Neutrophil (primary cell): ENCODE data around the gene HBA1.

ENCODE experiments used
- H3K27ac ChIP-seq: fragments of 200-600 bp; sonication (generic); 2 replicates; pipeline ENCODE4 v1.5.1; 2016; ENCODE audit warnings: mild to moderate bottlenecking, moderate library complexity
- H3K27me3 ChIP-seq: fragments of 200-600 bp; sonication (generic); 2 replicates; pipeline ENCODE4 v1.6.0; 2016; ENCODE audit warnings: mild to moderate bottlenecking
- H3K36me3 ChIP-seq: fragments of 200-600 bp; sonication (generic); 2 replicates; pipeline ENCODE4 v1.5.1; 2017
- H3K4me1 ChIP-seq, 2 experiments: fragments of 200-600 bp in 1 of 2; sonication (generic) in 1 of 2; 1 replicate in 1 of 2; 2 replicates in 1 of 2; pipeline versions ENCODE4 v1.5.1 to v1.6.1; 2013 to 2016; ENCODE audit warnings: low read depth in 1 of 2, low read length in 1 of 2, mild to moderate bottlenecking in 1 of 2, moderate library complexity in 1 of 2; ENCODE audit not compliant: control insufficient read depth in 1 of 2, insufficient read depth in 1 of 2
- H3K4me3 ChIP-seq, 2 experiments: fragments of 200-600 bp in 1 of 2; sonication (generic) in 1 of 2; 1 replicate in 1 of 2; 2 replicates in 1 of 2; pipeline ENCODE4 v1.5.1; 2013 to 2016; ENCODE audit warnings: low read depth in 1 of 2, low read length in 1 of 2, mild to moderate bottlenecking in 1 of 2, moderate library complexity in 1 of 2
- H3K9me3 ChIP-seq: fragments of 200-600 bp; sonication (generic); 2 replicates; pipeline ENCODE4 v1.5.1; 2016
- CTCF ChIP-seq: fragments of 200-600 bp; sonication (generic); IDR thresholded peaks from 2 replicates; pipeline ENCODE4 v1.5.1; 2016; ENCODE audit warnings: antibody characterized with exemption

The HBA1 gene

DNA sequence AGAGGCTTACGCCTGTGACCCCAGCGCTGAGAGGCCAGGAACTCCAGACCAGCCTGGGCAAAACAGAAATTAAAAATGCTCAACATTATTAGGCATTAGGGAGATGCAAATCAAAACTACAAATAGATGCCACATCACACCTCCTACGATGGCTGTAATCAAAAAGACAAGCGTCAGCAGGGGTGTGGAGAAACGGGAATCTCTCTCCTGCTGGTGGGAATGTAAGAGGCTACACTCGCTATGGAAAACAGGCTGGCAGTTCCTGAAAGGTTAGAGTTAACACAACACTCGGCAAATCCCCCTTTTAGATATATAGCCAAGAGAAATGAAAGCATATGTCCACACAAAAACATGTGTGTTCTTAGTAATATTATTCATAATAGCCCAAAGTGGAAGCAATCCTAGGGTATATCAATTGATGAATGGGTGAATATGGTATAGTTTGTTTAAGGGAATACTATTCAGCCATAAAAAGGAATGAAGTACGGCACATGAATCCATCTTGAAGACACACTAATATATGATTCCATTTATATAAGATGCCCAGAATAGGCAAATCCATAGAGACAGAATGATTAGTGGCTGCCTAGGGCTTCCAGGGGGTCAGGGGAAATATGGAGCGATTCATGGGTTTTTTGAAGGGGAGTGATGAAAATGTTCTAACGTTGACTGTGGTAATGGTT, 36.2 kb upstream of the HBA1 start:
- Histone ChIP-seq H3K4me1 (peaks cover 4 to 5% of the 10 kb centered on the region in 2 experiments), H3K4me3 (no peak overlapping the region), H3K36me3 (no peaks in the 10 kb centered on the region), H3K27me3 (peaks cover 21% of the 10 kb centered on the region), H3K27ac (no peak overlapping the region), H3K9me3 (no peaks in the 10 kb centered on the region)
- TF ChIP-seq CTCF, result no peak

DNA sequence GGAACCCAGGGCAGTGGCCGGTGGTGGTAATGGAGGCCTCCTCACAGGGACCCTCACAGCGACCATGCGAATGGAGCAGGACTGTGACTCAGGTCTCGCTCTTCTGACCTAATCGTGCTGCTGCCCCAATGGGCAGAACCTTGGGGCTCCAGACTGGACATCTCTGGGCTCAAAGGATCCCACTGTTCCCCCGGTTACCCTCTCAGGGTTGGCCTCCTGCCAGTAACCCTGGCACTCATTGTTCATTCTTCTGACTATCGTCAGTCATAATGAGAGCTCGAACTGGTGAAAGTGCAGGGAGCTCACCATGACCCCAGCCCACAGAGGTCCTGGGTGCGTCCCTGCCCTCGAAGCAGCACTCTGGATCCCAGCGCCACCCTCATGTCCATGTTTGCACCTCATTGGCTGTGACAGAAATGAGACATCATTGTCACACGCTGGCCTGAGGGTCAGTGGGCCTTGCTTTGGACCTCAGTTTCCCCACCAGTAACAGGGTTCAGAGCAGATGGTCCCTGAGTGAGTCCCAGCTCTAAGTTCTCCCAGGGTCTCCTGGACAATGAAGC, 34.0 kb upstream of the HBA1 start:
- H3K4me3 ChIP-seq, result no peak overlapping the region
- H3K4me1 ChIP-seq, result peaks cover 4 to 5% of the 10 kb centered on the region in 2 experiments
- no peaks in the 10 kb centered on the region for H3K9me3 ChIP-seq
- TF ChIP-seq CTCF, result no peak
- no peaks in the 10 kb centered on the region for H3K36me3 ChIP-seq
- H3K27me3 ChIP-seq, result peaks cover 38% of the 10 kb centered on the region
- no peak overlapping the region for H3K27ac ChIP-seq

GRCh38 chr16:143047-143446, 33.4 kb upstream of the HBA1 start:
- H3K27me3 ChIP-seq, result peaks cover 41% of the 10 kb centered on the region
- peaks cover 0 to under 1% of the 10 kb centered on the region in 2 experiments for H3K4me1 ChIP-seq
- no peak overlapping the region for H3K4me3 ChIP-seq
- H3K9me3 ChIP-seq, result no peaks in the 10 kb centered on the region
- no peaks in the 10 kb centered on the region for H3K36me3 ChIP-seq
- no peak for TF ChIP-seq CTCF
- no peak overlapping the region for H3K27ac ChIP-seq

DNA sequence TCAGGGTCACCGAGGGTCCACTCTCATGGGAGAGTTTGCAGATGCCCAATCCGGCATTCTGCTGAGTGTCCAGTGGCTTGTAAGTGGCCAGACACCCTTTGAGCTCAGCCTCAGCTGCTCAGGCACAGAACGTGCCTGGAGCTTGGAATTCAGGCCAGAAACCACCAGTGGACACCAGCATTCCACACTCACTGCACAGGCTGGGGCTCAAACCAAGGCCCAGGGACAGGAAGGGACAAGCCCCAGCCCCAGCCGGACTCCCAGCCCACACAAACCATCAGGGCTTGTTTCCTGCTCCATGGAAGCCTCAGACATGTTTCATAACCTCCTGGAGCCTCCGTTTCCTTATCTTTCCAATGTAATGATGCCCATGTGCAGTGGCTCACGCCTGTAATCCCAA, 33.0 kb upstream of the HBA1 start:
- Histone ChIP-seq H3K36me3 (no peaks in the 10 kb centered on the region), H3K27ac (no peak overlapping the region), H3K9me3 (no peaks in the 10 kb centered on the region), H3K4me1 (no peaks in the 10 kb centered on the region), H3K4me3 (no peak overlapping the region), H3K27me3 (peaks cover 45% of the 10 kb centered on the region)
- no peak for TF ChIP-seq CTCF

- no peak for TF ChIP-seq CTCF
- Histone ChIP-seq H3K27ac (no peak overlapping the region), H3K27me3 (peaks cover 54% of the 10 kb centered on the region), H3K36me3 (no peaks in the 10 kb centered on the region), H3K4me1 (no peaks in the 10 kb centered on the region), H3K4me3 (no peak overlapping the region), H3K9me3 (no peaks in the 10 kb centered on the region)
These were observed 31.7 kb upstream of the HBA1 start for GRCh38 chr16:144797-145252.
